H9 (cell line): ENCODE measurements around the gene KLHL13. TPM values are rescaled to one million over a fixed set of nuclear protein-coding genes. Genes with fewer than 3 reads are reported as not detected.

Experiments used
- DNase-seq: peaks from one replicate; pipeline ENCODE4 v3.0.0-alpha.2; 2017
- H2AFZ ChIP-seq: one replicate; pipeline ENCODE4 v1.6.1; 2013; ENCODE audit warnings: mild to moderate bottlenecking, low read length, control low read depth, moderate library complexity
- H2AK5ac ChIP-seq: 2 replicates; pipeline ENCODE4 v1.6.1; 2013; ENCODE audit warnings: low read length, control low read depth, mixed read lengths; ENCODE audit not compliant: insufficient read length
- H2BK120ac ChIP-seq: one replicate; pipeline ENCODE4 v1.6.1; 2013; ENCODE audit warnings: low read depth, mild to moderate bottlenecking, low read length, control low read depth, inconsistent platforms; ENCODE audit not compliant: poor library complexity, severe bottlenecking
- H2BK12ac ChIP-seq: 2 replicates; pipeline ENCODE4 v1.6.1; 2013; ENCODE audit warnings: low read length, control low read depth, mixed read lengths, low read depth; ENCODE audit not compliant: insufficient read length
- H2BK15ac ChIP-seq: 2 replicates; pipeline ENCODE4 v1.6.1; 2013; ENCODE audit warnings: low read depth, low read length, control low read depth
- H2BK20ac ChIP-seq: one replicate; pipeline ENCODE4 v1.6.1; 2013; ENCODE audit warnings: low read depth, mild to moderate bottlenecking, low read length, control low read depth, inconsistent platforms; ENCODE audit not compliant: poor library complexity, severe bottlenecking
- H2BK5ac ChIP-seq: 2 replicates; pipeline ENCODE4 v1.6.1; 2013; ENCODE audit warnings: low read length, control low read depth, mixed read lengths; ENCODE audit not compliant: insufficient read length
- H3K14ac ChIP-seq: 2 replicates; pipeline ENCODE4 v1.6.1; 2013; ENCODE audit warnings: low read length, control low read depth; ENCODE audit not compliant: insufficient read depth
- H3K18ac ChIP-seq: 2 replicates; pipeline ENCODE4 v1.6.1; 2013; ENCODE audit warnings: low read depth, mild to moderate bottlenecking, mixed read lengths, low read length, control low read depth; ENCODE audit not compliant: insufficient read length
- H3K23ac ChIP-seq: 2 replicates; pipeline ENCODE4 v1.6.1; 2013; ENCODE audit warnings: low read length, control low read depth, mixed read lengths, low read depth; ENCODE audit not compliant: insufficient read length
- H3K23me2 ChIP-seq: 2 replicates; pipeline ENCODE4 v1.6.1; 2013; ENCODE audit warnings: low read depth, mild to moderate bottlenecking, mixed read lengths, low read length, control low read depth; ENCODE audit not compliant: insufficient read length, poor library complexity, severe bottlenecking
- H3K27ac ChIP-seq: 2 replicates; pipeline ENCODE4 v1.5.1; 2013; ENCODE audit warnings: low read length, control low read depth, mixed read lengths, low read depth; ENCODE audit not compliant: insufficient read length
- H3K27me3 ChIP-seq: 2 replicates; pipeline ENCODE4 v1.6.1; 2013; ENCODE audit warnings: low read length, control low read depth, inconsistent platforms; ENCODE audit not compliant: insufficient read depth
- H3K4ac ChIP-seq: 2 replicates; pipeline ENCODE4 v1.6.1; 2013; ENCODE audit warnings: low read depth, mild to moderate bottlenecking, control low read depth, inconsistent platforms, low read length, moderate library complexity
- H3K4me1 ChIP-seq: 2 replicates; pipeline ENCODE4 v1.6.1; 2013; ENCODE audit warnings: low read length, control low read depth, inconsistent platforms; ENCODE audit not compliant: insufficient read depth
- H3K4me2 ChIP-seq: 2 replicates; pipeline ENCODE4 v1.6.1; 2013; ENCODE audit warnings: low read length, control low read depth, mixed read lengths; ENCODE audit not compliant: insufficient read length, insufficient read depth
- H3K56ac ChIP-seq: 2 replicates; pipeline ENCODE4 v1.6.1; 2013; ENCODE audit warnings: low read depth, mild to moderate bottlenecking, mixed read lengths, low read length, control low read depth; ENCODE audit not compliant: insufficient read length
- H3K79me1 ChIP-seq: 2 replicates; pipeline ENCODE4 v1.6.1; 2013; ENCODE audit warnings: low read depth, mild to moderate bottlenecking, moderate library complexity, low read length, control low read depth, inconsistent platforms; ENCODE audit not compliant: insufficient read depth, poor library complexity, severe bottlenecking
- H3K79me2 ChIP-seq: 2 replicates; pipeline ENCODE4 v1.6.1; 2013; ENCODE audit warnings: low read length, control low read depth, inconsistent platforms; ENCODE audit not compliant: insufficient read depth
- H3K9ac ChIP-seq: 2 replicates; pipeline ENCODE4 v1.6.1; 2013; ENCODE audit warnings: low read length, control low read depth, mixed read lengths; ENCODE audit not compliant: insufficient read length; ENCODE audit errors: extremely low read depth
- H3K9me3 ChIP-seq: one replicate; pipeline ENCODE4 v1.6.1; 2013; ENCODE audit warnings: low read depth, low read length, inconsistent platforms; ENCODE audit not compliant: control insufficient read depth
- H3T11ph ChIP-seq: one replicate; pipeline ENCODE4 v1.6.1; 2013; ENCODE audit warnings: mild to moderate bottlenecking, low read length, control low read depth, inconsistent platforms
- H4K20me1 ChIP-seq: one replicate; pipeline ENCODE4 v1.6.1; 2013; ENCODE audit not compliant: control insufficient read depth, insufficient read length, insufficient read depth
- H4K5ac ChIP-seq: 2 replicates; pipeline ENCODE4 v1.6.1; 2013; ENCODE audit warnings: low read depth, mild to moderate bottlenecking, mixed read lengths, low read length, control low read depth; ENCODE audit not compliant: insufficient read length
- H4K8ac ChIP-seq: replicated peaks from 2 replicates; pipeline ENCODE4 v1.6.1; 2013; ENCODE audit warnings: low read length, control low read depth, mixed read lengths, low read depth; ENCODE audit not compliant: insufficient read length
- H4K91ac ChIP-seq: 2 replicates; pipeline ENCODE4 v1.6.1; 2013; ENCODE audit warnings: low read depth, mild to moderate bottlenecking, moderate library complexity, mixed read lengths, low read length, control low read depth; ENCODE audit not compliant: insufficient read length
- H3K27ac Mint-ChIP-seq, 3 experiments: 2 replicates in 2 of 3; 3 replicates in 1 of 3; pipeline ENCODE4 v1.8.0; 2020 to 2021; ENCODE audit warnings: mixed read lengths in 3 of 3, mild to moderate bottlenecking in 1 of 3, moderate library complexity in 1 of 3
- H3K27me3 Mint-ChIP-seq: 2 replicates; pipeline ENCODE4 v1.8.0; 2021; ENCODE audit warnings: low read depth, mild to moderate bottlenecking, moderate library complexity, mixed read lengths
- H3K36me3 Mint-ChIP-seq, 3 experiments: 2 replicates in 2 of 3; 3 replicates in 1 of 3; pipeline ENCODE4 v1.8.0; 2020 to 2021; ENCODE audit warnings: low read depth in 3 of 3, mixed read lengths in 3 of 3; ENCODE audit not compliant: insufficient read depth in 1 of 3
- H3K4me1 Mint-ChIP-seq, 2 experiments: 2 replicates each; pipeline ENCODE4 v1.8.0; 2020; ENCODE audit warnings: mixed read lengths in 2 of 2
- H3K4me3 Mint-ChIP-seq, 2 experiments: 2 replicates in 1 of 2; 3 replicates in 1 of 2; pipeline ENCODE4 v1.8.0; 2020 to 2021; ENCODE audit warnings: mild to moderate bottlenecking in 2 of 2, mixed read lengths in 2 of 2, moderate library complexity in 1 of 2
- H3K9me3 Mint-ChIP-seq, 2 experiments: 2 replicates in 1 of 2; 3 replicates in 1 of 2; pipeline ENCODE4 v1.8.0; 2020; ENCODE audit warnings: mild to moderate bottlenecking in 2 of 2, mixed read lengths in 2 of 2, moderate library complexity in 1 of 2
- CTCF ChIP-seq: fragments of 200-600 bp; sonication (generic); conservative IDR thresholded peaks from 3 replicates; pipeline ENCODE4 v1.8.0; 2021; ENCODE audit warnings: antibody characterized with exemption, mild to moderate bottlenecking
- WGBS: extraction: QIAGEN DNeasy Blood & Tissue Kit; methylation state at CpG from one replicate; pipeline ENCODE4 v1.1.7; 2013; ENCODE audit warnings: missing lambda C conversion rate, low lambda C conversion rate, mixed read lengths; ENCODE audit not compliant: insufficient read length; ENCODE audit errors: extremely low coverage; 5-methylcytosine and 5-hydroxymethylcytosine counted together
- total RNA-seq: library from RNA; stranded (reverse); gene quantifications from 2 replicates; pipeline ENCODE4 v1.2.1, GENCODE V29; 2021

KLHL13 gene
- total RNA-seq, 1 experiment from 2014 or later, result 4.1 TPM

DNA sequence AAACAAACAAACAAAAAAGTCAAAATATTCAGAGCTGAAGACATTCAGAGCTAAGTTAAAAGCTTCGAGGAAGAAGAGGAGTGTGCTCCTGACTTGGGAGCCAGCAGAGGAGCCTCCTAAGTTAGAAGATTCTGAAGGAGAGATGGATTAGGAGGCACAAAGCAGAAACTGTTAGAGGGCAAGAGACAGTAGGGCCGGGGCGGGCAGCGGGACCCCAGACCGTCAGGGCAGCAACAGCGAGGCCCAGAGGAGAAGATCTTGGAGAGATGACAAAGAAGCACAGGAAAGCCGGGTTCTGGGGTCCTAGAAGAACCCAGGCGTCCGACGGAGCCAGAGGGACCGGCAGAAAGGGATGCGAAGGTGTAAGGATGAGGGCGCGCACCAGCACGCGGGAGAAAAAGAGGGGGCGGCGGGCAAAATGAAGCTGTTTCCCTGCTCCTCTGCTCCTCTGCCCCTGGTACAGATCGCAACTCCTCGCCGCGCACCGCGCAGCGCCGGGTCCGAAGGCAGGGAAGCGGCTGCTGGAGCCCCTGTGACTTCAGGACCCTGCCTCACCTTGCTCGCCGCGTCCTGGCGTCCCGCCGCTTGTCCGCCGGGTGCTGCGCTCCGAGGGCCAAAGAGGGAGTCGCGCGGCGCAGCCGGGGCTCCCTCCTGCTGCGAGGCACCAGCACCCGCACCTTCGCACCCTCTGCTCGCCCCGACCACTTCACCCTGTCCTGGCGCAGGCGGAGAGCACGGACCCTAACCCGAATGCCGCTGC, 477 bp downstream of the KLHL13 start:
- H2BK5ac ChIP-seq, result no peak overlapping the region
- H3K14ac ChIP-seq, result peak overlapping the region; percentile 63; the same call in 1 of the 2 replicates
- no peak overlapping the region for H4K91ac ChIP-seq
- no peak for TF ChIP-seq CTCF
- Mint-ChIP-seq H3K4me1 (peaks cover 6 to 15% of the 10 kb centered on the region in 2 experiments; a peak in 3 of 4 replicates), H3K27ac (no peak overlapping the region; a peak in 3 of 7 replicates), H3K36me3 (no peaks in the 10 kb centered on the region; a peak in 2 of 7 replicates), H3K27me3 (peaks cover 32% of the 10 kb centered on the region), H3K4me3 (peak overlapping the region; percentile 75 to 86), H3K9me3 (peaks cover 7 to 50% of the 10 kb centered on the region in 2 experiments; a peak in 4 of 5 replicates)
- H2BK12ac ChIP-seq, result no peak overlapping the region
- H2BK15ac ChIP-seq, result no peak overlapping the region
- no peak overlapping the region for H2AFZ ChIP-seq
- H3K9me3 ChIP-seq, result no peaks in the 10 kb centered on the region
- peak overlapping the region; percentile 54 for H3K9ac ChIP-seq
- no peaks in the 10 kb centered on the region for H3K27me3 ChIP-seq
- H2BK20ac ChIP-seq, result no peak overlapping the region
- H3K27ac ChIP-seq, result no peak overlapping the region
- H3K56ac ChIP-seq, result no peak overlapping the region
- no peak overlapping the region for H3T11ph ChIP-seq
- peak overlapping the region; percentile 70 for H3K18ac ChIP-seq
- H2BK120ac ChIP-seq, result no peak overlapping the region
- no peak overlapping the region for H4K5ac ChIP-seq
- H3K23ac ChIP-seq, result no peak overlapping the region
- no CpG with 5 or more reads among the region's 53 CpGs for WGBS
- H4K8ac ChIP-seq, result no peak overlapping the region
- no peak overlapping the region for H3K4ac ChIP-seq
- no peak overlapping the region for H2AK5ac ChIP-seq
- H3K23me2 ChIP-seq, result peaks cover 8% of the 10 kb centered on the region
- no peaks in the 10 kb centered on the region for H3K79me2 ChIP-seq
- H3K4me1 ChIP-seq, result no peaks in the 10 kb centered on the region
- no peaks in the 10 kb centered on the region for H4K20me1 ChIP-seq
- peak; percentile 33 for DNase-seq
- H3K79me1 ChIP-seq, result no peaks in the 10 kb centered on the region
- H3K4me2 ChIP-seq, result peak overlapping the region; percentile 43
